NCI-H2029 (cell line): Measurements from ENCODE around the gene LRRC74A.

Experiments
- DNase-seq: peaks from one replicate; lab custom pipeline; 2025; lab: John Stamatoyannopoulos, UW

Gene LRRC74A

DNA sequence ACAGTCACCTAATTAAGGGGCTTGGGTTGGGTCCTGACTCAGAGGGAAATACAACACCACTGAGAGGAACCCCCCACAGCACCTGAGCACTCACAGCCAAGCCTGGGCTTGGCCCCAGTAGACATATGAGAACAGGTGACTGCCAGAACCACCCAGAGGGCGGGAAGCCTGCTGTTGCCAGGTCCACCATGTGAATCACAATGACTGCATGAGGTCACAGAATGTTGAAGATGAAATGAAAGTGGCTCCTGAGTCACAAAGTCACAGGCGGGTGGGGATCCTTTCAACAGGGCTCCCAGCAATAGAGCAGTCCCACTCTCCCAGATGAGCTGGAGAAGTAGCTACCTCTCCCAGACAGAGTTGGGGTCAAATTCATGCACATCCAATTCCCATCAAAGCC, at the start of gene LRRC74A:
Gene LRRC74A (plus strand): TSS at position 287 of the 400 bp plus-strand sequence. CDS start 290 bp downstream, outside the sequence.
- no peak for DNase-seq

DNA sequence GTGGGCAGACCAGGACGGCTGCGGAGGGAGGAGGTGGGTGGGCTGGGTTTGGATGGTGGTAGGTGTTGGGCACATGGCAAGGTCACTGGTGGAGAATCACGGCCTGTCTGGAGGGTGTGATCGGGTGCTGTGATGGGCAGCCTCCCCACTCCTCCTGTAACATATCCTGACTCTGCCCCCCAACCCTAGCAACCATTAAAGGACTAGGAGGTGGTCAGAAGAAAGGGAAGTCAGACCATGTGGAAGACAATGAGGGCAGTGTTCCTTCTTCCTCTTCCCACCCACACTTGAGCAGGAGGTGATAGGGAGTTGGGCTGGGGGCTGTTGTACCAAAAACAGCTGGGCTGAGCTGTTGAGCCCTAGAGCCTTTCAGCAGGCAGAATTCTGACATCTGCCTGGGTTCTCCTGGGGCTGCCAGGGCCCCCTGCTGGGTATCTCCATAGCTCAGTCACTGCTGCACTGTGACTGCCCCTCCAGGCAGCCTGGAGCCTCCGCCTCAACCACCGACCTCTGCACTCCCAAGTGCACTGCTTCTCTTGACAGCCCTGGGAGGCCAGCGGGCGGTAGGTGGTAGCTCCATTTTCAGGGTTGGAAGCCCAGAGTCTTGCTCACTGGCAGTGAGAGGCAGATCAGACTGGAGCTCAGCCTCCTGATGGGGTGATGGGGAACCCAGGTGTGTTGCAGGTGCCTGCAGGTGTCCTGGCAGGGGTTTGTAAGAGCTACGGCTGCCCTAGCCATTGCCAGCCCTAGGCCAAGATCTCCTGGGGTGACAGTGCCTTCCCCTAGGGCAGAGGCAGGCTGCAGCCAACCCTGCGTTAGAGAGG, 49.6 kb upstream of the LRRC74A start:
- DNase-seq = no peak

DNA sequence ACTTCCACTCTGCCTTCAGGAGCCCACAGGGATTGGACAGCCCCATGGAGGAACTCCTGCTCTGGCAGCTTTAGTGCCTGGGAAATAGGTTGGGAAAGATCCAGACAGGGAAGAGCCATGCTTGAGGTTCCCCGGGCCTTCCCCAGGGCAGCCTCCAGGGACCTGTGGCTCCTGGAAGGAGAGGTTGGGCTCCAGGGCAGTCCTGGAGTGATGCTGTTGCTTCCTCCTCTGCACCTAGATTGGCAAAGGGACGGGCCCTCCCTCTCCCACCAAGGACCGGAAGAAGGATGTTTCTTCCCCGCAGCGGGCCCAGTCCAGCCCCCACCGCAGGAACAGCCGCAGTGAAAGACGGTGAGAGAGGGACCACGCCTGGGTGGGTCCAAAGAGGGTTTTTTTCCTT, 48.5 kb upstream of the LRRC74A start:
- no peak for DNase-seq

- DNase-seq = no peak
These were observed 47.5 kb upstream of the LRRC74A start for GRCh38 chr14:76778546-76779215.

- DNase-seq = no peak
These were observed 46.8 kb upstream of the LRRC74A start for GRCh38 chr14:76779221-76780057.

GRCh38 chr14:76780058-76780345, 46.2 kb upstream of the LRRC74A start:
- DNase-seq = no peak

- DNase-seq = no peak
These were observed 45.8 kb upstream of the LRRC74A start for GRCh38 chr14:76780360-76780759.

DNA sequence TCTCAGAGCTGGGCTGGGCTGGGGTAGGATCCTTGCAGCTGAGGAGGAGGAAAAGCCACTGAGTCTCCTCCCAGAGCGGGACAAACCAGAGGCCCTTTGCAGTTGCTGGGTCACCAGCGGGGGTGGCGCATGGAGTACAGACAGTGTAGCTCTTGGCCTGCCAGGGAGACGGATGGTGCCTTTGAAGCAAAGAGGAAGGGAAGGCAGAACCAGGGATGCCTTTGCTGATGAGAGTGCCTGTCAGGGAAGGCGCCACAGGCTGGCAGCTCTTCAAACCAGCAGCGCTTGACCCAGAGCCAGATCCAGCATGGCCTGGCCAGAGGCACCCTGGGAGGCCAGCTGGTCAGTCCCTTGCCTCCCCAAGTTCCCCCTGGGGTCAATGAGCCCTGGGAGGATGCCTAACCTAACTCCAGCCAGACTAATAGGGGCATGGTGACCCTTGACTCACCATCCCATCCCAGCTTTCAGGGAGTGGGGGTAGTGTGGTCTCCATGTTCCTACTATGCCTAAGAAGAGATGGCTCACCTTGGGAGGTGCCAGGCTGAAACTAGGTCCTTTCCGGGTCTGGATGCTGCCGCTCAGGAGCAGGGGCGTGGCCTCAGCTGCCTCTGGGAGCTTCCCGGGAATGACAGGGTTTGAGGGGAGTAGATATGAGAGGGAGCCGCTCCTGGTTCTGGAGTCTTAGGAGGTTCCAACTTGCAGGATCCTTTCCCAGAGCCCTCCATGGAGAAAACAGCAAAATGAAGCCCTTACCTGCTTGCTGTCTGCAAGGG, 45.1 kb upstream of the LRRC74A start:
- DNase-seq = no peak

DNA sequence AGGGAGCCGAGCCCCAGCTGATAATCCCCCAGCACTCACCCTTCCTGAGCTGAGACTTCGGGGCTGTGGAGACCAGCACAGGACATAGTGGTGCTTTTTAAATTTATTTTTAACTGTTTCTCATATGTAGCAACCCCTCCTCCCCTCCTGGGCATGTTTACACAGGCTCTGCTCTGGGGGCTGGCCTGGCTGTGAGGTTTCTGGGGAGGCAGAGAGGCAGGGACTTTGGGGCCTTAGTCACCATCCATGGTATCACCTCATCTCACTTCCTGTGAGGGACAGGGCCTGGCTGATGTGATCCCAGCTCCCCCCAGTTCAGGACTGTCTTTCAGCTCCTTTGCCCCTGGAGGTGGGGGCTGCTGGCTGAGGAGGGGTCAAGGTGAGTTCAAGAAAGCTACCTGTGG, 44.6 kb upstream of the LRRC74A start:
- DNase-seq = no peak

GRCh38 chr14:76782115-76782884, 43.9 kb upstream of the LRRC74A start:
- no peak for DNase-seq

- no peak for DNase-seq
These were observed 43.2 kb upstream of the LRRC74A start for GRCh38 chr14:76782885-76783566.

- DNase-seq = no peak
These were observed 41.8 kb upstream of the LRRC74A start for GRCh38 chr14:76784266-76784874.

- DNase-seq = peak; percentile 16
These were observed 41.3 kb upstream of the LRRC74A start for GRCh38 chr14:76784881-76785280.

GRCh38 chr14:76786601-76787000, 39.6 kb upstream of the LRRC74A start:
- DNase-seq = no peak

DNA sequence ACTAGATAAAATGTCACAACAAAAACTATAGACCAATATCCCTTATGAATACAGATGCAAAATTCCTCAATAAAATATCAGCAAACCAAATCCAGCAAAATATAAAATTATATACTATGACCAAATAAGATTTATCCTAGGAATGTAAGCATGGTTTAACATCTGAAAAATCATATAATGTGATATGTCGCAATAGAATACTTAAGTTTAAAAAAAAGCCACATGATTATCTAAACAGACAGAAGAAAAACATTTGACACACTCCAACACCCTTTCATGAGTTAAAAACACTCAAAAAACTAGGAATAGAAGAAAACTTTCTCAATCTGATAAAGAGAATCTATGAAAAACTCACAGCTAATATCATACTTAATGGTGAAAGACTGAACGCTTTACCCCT, 33.8 kb upstream of the LRRC74A start:
- no peak for DNase-seq

DNA sequence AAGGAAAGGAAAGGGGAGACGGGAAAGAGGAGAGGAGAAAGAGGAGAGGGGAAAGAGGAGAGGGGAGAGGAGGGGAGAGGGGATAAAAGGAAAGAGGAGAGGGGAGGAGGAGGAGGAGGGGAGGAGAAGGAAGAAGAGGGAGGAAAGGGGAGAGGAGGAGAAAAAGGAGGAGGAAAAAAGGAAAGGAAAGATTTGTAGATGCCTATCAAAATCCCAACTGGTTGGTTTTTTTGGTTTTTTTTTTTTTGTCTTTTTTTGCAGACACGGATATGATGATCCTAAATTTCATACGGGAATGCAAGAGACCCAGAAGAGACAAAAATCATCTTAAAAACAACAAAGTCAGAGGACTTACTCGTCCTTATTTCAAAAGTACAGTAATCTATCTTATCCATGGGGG, 32.9 kb upstream of the LRRC74A start:
- DNase-seq = no peak

- no peak for DNase-seq
These were observed 32.3 kb upstream of the LRRC74A start for GRCh38 chr14:76793956-76794355.

DNA sequence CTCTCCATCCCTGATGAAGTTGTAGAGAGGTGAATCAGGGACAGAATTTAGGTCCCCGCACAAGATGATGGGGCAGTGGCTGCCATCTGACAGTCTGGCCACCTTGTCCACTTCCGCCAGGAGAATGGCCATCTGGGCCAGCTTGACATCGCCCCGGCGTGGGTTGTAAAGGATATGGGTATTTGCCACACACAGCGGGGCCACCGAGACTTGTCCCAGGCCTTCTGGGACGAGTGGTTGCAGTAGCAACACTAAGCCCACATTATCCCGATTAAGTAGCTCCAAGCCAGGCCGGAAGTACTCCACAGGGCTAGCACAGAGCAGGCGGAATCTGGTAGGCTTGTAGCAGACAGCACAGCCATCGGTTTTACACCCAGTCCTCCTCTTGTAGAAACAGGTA, 19.8 kb upstream of the LRRC74A start:
- DNase-seq = no peak

- no peak for DNase-seq
These were observed 18.2 kb upstream of the LRRC74A start for GRCh38 chr14:76808011-76808410.

DNA sequence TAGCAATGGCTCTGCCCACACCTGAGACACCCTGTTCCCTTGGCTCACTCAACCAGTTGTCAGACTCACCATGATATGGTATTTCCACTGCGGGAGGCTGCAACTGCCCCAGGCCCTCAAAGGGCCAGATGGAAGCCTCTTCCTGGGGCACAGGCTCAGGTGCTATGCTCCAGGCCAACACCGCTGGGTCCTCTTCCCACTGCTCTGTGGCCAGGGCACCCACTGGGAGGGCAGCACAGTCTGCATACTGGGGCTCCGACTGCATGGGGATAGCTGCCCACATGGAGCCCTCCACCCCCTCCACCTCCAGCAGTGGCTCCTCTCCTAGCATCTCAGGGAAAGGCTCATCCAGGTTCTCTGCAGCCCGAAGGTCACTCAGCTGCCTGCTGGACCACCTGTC, 17.2 kb upstream of the LRRC74A start:
- no peak for DNase-seq
